Lower leg skin (tissue), 3 donors: ENCODE results near the gene MRPL9.

Experiments used
- CTCF ChIP-seq, 3 donors: fragments of 450-650 bp; IDR thresholded peaks; one replicate each; pipeline ENCODE4 v1.5.1; 2016; ENCODE audit warnings: antibody characterized with exemption in 3 of 3, mild to moderate bottlenecking in 3 of 3, moderate library complexity in 2 of 3
- POLR2A ChIP-seq, 2 donors: fragments of 450-650 bp; IDR thresholded peaks; one replicate each; pipeline ENCODE4 v1.6.1; 2016 to 2017; ENCODE audit warnings: antibody characterized with exemption in 2 of 2, mild to moderate bottlenecking in 1 of 2, moderate library complexity in 1 of 2

- TF ChIP-seq CTCF (IDR thresholded peaks at IDR 0.05) (no peak), POLR2A (IDR thresholded peaks at IDR 0.05) (no peak)
These were observed 13.4 kb upstream of the MRPL9 start for GRCh38 chr1:151776665-151777062.
